ENCODE data around the gene TOMM34. TPM values are rescaled to one million over a fixed set of nuclear protein-coding genes. Genes with fewer than 3 reads are reported as not detected.

The TOMM34 gene
- total and polyA plus RNA-seq, 2 of the 13 experiments (the other 11 are each of a cell fraction or from before 2014, with no cell fraction given): 36.2 to 52.0 TPM

DNA sequence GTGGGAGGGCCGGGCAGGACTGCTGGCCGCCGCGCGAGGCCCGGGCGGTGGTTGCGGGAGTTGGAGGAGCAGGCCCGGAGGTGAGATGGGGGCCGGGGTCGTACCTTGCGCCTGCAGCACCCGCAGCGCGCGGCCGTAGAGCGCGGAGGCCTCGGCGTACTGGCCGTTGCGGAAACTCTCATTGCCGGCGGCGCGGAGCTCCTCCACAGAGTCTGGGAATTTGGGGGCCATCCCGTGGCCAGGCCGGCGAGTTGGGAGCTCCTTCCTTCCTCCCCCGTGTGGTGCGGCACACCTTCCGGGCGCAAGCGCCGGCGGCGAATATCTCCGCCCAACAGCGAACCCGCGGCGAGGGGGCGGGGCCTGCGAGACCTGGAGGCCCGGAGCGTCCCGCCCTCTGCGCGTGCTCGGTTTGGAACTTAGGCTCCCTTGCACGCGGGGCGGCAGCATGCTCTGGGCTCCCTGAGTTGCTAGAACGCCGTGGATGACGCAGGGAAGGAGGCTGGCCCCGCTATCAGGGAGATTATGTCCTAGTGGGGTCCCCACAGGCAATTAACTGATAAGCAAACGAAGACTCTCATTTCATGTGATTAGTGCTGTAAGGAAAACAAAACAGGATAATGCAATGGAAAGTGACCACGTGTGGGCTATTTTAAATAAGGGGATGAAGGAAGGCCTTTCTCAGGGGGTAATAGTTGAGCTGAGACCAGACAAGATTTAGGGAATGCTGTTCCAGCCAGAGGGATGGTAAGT, at the start of gene TOMM34 (continued):
- TF ChIP-seq, protein P1, sequence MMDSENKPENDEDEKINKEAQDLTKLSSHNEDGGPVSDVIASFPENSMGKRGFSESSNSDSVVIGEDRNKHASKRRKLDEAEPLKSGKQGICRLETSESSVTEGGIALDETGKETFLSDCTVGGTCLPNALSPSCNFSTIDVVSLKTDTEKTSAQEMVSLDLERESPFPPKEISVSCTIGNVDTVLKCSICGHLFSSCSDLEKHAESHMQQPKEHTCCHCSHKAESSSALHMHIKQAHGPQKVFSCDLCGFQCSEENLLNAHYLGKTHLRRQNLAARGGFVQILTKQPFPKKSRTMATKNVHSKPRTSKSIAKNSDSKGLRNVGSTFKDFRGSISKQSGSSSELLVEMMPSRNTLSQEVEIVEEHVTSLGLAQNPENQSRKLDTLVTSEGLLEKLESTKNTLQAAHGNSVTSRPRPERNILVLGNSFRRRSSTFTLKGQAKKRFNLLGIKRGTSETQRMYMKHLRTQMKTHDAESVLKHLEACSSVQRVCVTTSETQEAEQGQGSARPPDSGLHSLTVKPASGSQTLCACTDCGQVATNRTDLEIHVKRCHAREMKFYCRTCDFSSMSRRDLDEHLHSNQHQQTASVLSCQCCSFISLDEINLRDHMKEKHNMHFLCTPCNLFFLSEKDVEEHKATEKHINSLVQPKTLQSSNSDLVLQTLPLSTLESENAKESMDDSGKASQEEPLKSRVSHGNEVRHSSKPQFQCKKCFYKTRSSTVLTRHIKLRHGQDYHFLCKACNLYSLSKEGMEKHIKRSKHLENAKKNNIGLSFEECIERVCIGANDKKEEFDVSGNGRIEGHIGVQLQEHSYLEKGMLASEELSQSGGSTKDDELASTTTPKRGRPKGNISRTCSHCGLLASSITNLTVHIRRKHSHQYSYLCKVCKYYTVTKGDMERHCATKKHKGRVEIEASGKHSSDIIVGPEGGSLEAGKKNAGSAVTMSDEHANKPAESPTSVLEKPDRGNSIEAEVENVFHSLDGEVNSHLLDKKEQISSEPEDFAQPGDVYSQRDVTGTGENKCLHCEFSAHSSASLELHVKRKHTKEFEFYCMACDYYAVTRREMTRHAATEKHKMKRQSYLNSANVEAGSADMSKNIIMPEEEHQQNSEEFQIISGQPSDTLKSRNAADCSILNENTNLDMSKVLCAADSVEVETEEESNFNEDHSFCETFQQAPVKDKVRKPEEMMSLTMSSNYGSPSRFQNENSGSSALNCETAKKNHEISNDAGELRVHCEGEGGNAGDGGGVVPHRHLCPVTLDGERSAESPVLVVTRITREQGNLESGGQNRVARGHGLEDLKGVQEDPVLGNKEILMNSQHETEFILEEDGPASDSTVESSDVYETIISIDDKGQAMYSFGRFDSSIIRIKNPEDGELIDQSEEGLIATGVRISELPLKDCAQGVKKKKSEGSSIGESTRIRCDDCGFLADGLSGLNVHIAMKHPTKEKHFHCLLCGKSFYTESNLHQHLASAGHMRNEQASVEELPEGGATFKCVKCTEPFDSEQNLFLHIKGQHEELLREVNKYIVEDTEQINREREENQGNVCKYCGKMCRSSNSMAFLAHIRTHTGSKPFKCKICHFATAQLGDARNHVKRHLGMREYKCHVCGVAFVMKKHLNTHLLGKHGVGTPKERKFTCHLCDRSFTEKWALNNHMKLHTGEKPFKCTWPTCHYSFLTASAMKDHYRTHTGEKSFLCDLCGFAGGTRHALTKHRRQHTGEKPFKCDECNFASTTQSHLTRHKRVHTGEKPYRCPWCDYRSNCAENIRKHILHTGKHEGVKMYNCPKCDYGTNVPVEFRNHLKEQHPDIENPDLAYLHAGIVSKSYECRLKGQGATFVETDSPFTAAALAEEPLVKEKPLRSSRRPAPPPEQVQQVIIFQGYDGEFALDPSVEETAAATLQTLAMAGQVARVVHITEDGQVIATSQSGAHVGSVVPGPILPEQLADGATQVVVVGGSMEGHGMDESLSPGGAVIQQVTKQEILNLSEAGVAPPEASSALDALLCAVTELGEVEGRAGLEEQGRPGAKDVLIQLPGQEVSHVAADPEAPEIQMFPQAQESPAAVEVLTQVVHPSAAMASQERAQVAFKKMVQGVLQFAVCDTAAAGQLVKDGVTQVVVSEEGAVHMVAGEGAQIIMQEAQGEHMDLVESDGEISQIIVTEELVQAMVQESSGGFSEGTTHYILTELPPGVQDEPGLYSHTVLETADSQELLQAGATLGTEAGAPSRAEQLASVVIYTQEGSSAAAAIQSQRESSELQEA (CRISPR knock-in tag; IDR thresholded peaks at IDR 0.05; ENCODE audit: not compliant biosample characterization): peak; percentile 93
- TF ChIP-seq NCOR1 (IDR thresholded peaks at IDR 0.05; ENCODE audit: borderline replicate concordance, low read length) (no peak), NFATC3 (CRISPR knock-in tag; IDR thresholded peaks at IDR 0.05) (peak; percentile 98), GFI1 (CRISPR knock-in tag; IDR thresholded peaks at IDR 0.05; ENCODE audit: borderline replicate concordance) (peak; percentile 51), ZNF713 (CRISPR knock-in tag; IDR thresholded peaks at IDR 0.05) (0 out of 2 replicates have a peak, but pooled peaks have one; percentile 95), ZSCAN22 (CRISPR knock-in tag; IDR thresholded peaks at IDR 0.05) (peak; percentile 69; the same call in 1 of the 2 replicates)
- TF ChIP-seq, protein P2, sequence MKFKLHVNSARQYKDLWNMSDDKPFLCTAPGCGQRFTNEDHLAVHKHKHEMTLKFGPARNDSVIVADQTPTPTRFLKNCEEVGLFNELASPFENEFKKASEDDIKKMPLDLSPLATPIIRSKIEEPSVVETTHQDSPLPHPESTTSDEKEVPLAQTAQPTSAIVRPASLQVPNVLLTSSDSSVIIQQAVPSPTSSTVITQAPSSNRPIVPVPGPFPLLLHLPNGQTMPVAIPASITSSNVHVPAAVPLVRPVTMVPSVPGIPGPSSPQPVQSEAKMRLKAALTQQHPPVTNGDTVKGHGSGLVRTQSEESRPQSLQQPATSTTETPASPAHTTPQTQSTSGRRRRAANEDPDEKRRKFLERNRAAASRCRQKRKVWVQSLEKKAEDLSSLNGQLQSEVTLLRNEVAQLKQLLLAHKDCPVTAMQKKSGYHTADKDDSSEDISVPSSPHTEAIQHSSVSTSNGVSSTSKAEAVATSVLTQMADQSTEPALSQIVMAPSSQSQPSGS (CRISPR knock-in tag; IDR thresholded peaks at IDR 0.05): peak; percentile 61; the same call in 1 of the 2 replicates
- TF ChIP-seq, protein P3, sequence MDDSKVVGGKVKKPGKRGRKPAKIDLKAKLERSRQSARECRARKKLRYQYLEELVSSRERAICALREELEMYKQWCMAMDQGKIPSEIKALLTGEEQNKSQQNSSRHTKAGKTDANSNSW (CRISPR knock-in tag; IDR thresholded peaks at IDR 0.05; ENCODE audit: borderline replicate concordance): peak; percentile 85; the same call in 1 of the 2 replicates
- TF ChIP-seq, protein P4, sequence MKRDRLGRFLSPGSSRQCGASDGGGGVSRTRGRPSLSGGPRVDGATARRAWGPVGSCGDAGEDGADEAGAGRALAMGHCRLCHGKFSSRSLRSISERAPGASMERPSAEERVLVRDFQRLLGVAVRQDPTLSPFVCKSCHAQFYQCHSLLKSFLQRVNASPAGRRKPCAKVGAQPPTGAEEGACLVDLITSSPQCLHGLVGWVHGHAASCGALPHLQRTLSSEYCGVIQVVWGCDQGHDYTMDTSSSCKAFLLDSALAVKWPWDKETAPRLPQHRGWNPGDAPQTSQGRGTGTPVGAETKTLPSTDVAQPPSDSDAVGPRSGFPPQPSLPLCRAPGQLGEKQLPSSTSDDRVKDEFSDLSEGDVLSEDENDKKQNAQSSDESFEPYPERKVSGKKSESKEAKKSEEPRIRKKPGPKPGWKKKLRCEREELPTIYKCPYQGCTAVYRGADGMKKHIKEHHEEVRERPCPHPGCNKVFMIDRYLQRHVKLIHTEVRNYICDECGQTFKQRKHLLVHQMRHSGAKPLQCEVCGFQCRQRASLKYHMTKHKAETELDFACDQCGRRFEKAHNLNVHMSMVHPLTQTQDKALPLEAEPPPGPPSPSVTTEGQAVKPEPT (CRISPR knock-in tag; IDR thresholded peaks at IDR 0.05; ENCODE audit: low read depth): peak; percentile 62
- TF ChIP-seq, protein P5, sequence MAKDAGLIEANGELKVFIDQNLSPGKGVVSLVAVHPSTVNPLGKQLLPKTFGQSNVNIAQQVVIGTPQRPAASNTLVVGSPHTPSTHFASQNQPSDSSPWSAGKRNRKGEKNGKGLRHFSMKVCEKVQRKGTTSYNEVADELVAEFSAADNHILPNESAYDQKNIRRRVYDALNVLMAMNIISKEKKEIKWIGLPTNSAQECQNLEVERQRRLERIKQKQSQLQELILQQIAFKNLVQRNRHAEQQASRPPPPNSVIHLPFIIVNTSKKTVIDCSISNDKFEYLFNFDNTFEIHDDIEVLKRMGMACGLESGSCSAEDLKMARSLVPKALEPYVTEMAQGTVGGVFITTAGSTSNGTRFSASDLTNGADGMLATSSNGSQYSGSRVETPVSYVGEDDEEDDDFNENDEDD (CRISPR knock-in tag; IDR thresholded peaks at IDR 0.05; ENCODE audit: borderline replicate concordance): peak; percentile 97
- TF ChIP-seq, protein P6, sequence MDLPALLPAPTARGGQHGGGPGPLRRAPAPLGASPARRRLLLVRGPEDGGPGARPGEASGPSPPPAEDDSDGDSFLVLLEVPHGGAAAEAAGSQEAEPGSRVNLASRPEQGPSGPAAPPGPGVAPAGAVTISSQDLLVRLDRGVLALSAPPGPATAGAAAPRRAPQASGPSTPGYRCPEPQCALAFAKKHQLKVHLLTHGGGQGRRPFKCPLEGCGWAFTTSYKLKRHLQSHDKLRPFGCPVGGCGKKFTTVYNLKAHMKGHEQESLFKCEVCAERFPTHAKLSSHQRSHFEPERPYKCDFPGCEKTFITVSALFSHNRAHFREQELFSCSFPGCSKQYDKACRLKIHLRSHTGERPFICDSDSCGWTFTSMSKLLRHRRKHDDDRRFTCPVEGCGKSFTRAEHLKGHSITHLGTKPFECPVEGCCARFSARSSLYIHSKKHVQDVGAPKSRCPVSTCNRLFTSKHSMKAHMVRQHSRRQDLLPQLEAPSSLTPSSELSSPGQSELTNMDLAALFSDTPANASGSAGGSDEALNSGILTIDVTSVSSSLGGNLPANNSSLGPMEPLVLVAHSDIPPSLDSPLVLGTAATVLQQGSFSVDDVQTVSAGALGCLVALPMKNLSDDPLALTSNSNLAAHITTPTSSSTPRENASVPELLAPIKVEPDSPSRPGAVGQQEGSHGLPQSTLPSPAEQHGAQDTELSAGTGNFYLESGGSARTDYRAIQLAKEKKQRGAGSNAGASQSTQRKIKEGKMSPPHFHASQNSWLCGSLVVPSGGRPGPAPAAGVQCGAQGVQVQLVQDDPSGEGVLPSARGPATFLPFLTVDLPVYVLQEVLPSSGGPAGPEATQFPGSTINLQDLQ (CRISPR knock-in tag; IDR thresholded peaks at IDR 0.05): peak; percentile 85
